ENCODE measurements around the gene FHL2.

The FHL2 gene

GRCh38 chr2:105320651-105321215 is 78.1 kb downstream of the FHL2 start:
- no peak for DNase-seq (ENCODE audit: low spot score)
- no peak for FAIRE-seq

- no peak for FAIRE-seq
These were observed 80.9 kb downstream of the FHL2 start for GRCh38 chr2:105317937-105318336.

GRCh38 chr2:105315314-105315713 is 83.5 kb downstream of the FHL2 start:
- DNase-seq (ENCODE audit: low spot score) = no peak
- no peak for FAIRE-seq

More at GRCh38 chr2:105317937-105318336, 80.9 kb downstream of the FHL2 start:
- DNase-seq (ENCODE audit: low spot score) = peak; percentile 30

DNA sequence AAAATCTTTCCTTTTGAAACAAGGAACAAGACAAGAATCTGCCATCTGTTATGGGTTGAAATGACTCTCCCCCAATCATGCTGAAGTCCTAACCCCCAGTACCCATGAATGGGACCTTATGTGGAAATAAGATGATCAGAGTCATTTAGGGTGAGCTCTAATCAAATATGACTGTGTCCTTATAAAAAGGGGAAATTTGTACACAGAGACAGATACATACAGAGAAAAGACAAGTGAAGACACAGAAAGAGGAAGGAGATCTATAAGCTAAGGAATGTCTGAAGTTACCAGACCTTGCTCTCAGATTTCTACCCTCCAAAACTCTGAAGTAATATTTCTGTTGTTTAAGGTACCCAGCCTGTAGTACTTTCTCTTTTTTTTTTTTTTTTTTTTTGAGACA is 85.0 kb downstream of the FHL2 start:
- no peak for FAIRE-seq
- no peak for DNase-seq (ENCODE audit: low spot score)
